ENCODE measurements around the gene TEX44.

TEX44 gene

GRCh38 chr2:231634951-231635875 lies 42.5 kb downstream of the TEX44 start:
- DNase-seq = no peak

- no peak for DNase-seq
Measured at GRCh38 chr2:231640241-231640640, 47.6 kb downstream of the TEX44 start.

- no peak for DNase-seq
Measured at GRCh38 chr2:231640641-231641111, 48.0 kb downstream of the TEX44 start.

- DNase-seq = no peak
Measured at GRCh38 chr2:231642631-231643494, 50.2 kb downstream of the TEX44 start.

GRCh38 chr2:231643495-231643888 lies 50.8 kb downstream of the TEX44 start:
- DNase-seq = no peak

Data from cortex of kidney (tissue), 1 donor.